Suprapubic skin (tissue), 4 donors: ENCODE results near the gene CNOT1. TPM values are rescaled to one million over a fixed set of nuclear protein-coding genes. Genes with fewer than 3 reads are reported as not detected.

Experiments used
- DNase-seq, 2 donors: peaks; one replicate each; pipeline ENCODE4 v3.0.0-alpha.2; 2019; ENCODE audit warnings: low spot score in 2 of 2
- H3K27ac ChIP-seq: fragments of 200-600 bp; sonication (generic); one replicate; pipeline ENCODE4 v1.5.1; 2019
- H3K27me3 ChIP-seq: fragments of 200-600 bp; sonication (generic); one replicate; pipeline ENCODE4 v1.5.1; 2019
- H3K36me3 ChIP-seq: fragments of 200-600 bp; sonication (generic); one replicate; pipeline ENCODE4 v1.5.1; 2019
- H3K4me1 ChIP-seq: fragments of 200-600 bp; sonication (generic); one replicate; pipeline ENCODE4 v1.5.1; 2019
- H3K4me3 ChIP-seq: fragments of 200-600 bp; sonication (generic); one replicate; pipeline ENCODE4 v1.5.1; 2019; ENCODE audit warnings: mild to moderate bottlenecking
- H3K9me3 ChIP-seq: fragments of 200-600 bp; sonication (generic); one replicate; pipeline ENCODE4 v1.5.1; 2019
- EP300 ChIP-seq: sonication (generic); formaldehyde crosslinking; IDR thresholded peaks from one replicate; pipeline ENCODE4 v1.6.1; 2017; ENCODE audit warnings: antibody characterized with exemption
- POLR2A ChIP-seq, 2 donors: fragments of 450-650 bp; IDR thresholded peaks; one replicate each; pipeline ENCODE4 v1.6.1; 2017; ENCODE audit warnings: antibody characterized with exemption in 2 of 2, mild to moderate bottlenecking in 2 of 2, moderate library complexity in 2 of 2
- POLR2AphosphoS5 ChIP-seq, 3 donors: sonication (generic); formaldehyde crosslinking; IDR thresholded peaks; one replicate each; pipeline ENCODE4 v1.6.1; 2017; ENCODE audit warnings: antibody characterized with exemption in 3 of 3
- WGBS: methylation state at CpG from one replicate; pipeline ENCODE4 v1.1.5; 2018; 5-methylcytosine and 5-hydroxymethylcytosine counted together
- total RNA-seq, 4 donors: library from RNA; depleted of rRNA; stranded (reverse); fragments of >200 nt; gene quantifications; one replicate each; pipeline ENCODE4 v1.1.0, GENCODE V29; 2016
- TF ChIP-seq, protein P1 (sequence below), 2 donors: fragments of 200-600 bp in 1 of 2; fragments of 450-650 bp in 1 of 2; sonication (generic) in 1 of 2; IDR thresholded peaks; one replicate each; pipeline ENCODE4 v1.5.1; 2016 to 2019; ENCODE audit warnings: antibody characterized with exemption in 2 of 2, mild to moderate bottlenecking in 1 of 2, moderate library complexity in 1 of 2

The CNOT1 gene
- total RNA-seq, 4 donors from 2014 or later = 94.8 to 238 (median 143) TPM

DNA sequence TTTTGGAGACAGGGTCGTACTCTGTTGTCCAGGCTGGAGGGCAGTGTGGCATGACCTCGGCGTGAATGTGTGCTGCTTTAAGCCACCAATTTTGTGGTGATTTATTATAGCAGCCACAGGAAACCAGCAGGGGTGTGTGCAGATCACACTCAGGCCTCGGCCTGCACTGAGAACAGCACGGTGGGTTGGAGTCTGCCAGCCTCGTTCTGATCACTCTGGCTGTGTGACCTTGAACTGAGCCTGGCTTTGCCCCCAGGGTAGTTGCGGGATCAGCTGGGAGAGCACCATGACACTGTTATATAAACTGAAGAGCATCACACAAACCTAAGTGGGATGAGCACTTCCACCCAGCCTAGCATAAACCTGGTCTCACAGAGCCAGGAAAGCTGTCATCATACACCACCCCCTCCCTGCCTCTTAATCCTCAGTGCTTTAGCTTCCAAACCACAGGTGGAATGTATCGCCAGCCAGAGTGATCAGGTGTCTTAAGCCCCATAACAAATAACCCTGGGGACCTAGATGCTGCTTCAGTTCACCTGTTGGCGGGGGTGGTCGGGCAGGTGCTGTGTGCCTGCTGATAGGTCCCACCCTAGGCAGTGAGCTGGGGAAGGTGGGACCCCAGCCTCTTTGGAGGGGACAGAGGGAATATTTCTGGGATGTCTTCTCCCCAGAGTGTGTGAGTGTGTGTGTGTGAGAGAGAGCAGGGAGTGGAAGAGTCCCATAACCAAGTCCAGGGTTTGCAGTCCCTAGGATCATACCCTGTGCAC, 158.2 kb downstream of the CNOT1 start:
- no peak for DNase-seq
- Histone ChIP-seq H3K36me3 (no peaks in the 10 kb centered on the region), H3K27me3 (peaks cover 14% of the 10 kb centered on the region), H3K27ac (no peak overlapping the region), H3K9me3 (no peaks in the 10 kb centered on the region), H3K4me1 (no peaks in the 10 kb centered on the region), H3K4me3 (no peak overlapping the region)
- 60% methylated on average over 7 of the region's 10 CpGs for WGBS
- TF ChIP-seq POLR2A (IDR thresholded peaks at IDR 0.05) (no peak), EP300 (no peak), POLR2AphosphoS5 (IDR thresholded peaks at IDR 0.05) (no peak)
- TF ChIP-seq, protein P1, sequence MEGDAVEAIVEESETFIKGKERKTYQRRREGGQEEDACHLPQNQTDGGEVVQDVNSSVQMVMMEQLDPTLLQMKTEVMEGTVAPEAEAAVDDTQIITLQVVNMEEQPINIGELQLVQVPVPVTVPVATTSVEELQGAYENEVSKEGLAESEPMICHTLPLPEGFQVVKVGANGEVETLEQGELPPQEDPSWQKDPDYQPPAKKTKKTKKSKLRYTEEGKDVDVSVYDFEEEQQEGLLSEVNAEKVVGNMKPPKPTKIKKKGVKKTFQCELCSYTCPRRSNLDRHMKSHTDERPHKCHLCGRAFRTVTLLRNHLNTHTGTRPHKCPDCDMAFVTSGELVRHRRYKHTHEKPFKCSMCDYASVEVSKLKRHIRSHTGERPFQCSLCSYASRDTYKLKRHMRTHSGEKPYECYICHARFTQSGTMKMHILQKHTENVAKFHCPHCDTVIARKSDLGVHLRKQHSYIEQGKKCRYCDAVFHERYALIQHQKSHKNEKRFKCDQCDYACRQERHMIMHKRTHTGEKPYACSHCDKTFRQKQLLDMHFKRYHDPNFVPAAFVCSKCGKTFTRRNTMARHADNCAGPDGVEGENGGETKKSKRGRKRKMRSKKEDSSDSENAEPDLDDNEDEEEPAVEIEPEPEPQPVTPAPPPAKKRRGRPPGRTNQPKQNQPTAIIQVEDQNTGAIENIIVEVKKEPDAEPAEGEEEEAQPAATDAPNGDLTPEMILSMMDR (IDR thresholded peaks at IDR 0.05) = no peak

Other genes starting within 250 kb of the CNOT1 start
- gene GINS3, start 237.4 kb downstream of the CNOT1 start, total RNA-seq = 1 to 10 TPM; 2.6 to 9.6 (median 6.8) TPM
- 10 to 100 TPM; 42.5 to 70.3 (median 50.7) TPM for gene NDRG4, start 129.7 kb downstream of the CNOT1 start, total RNA-seq
- 10 to 100 TPM; 42.6 to 71.8 (median 51.7) TPM for gene SETD6, start 114.3 kb downstream of the CNOT1 start, total RNA-seq
- 10 to 100 TPM in 3 of 4 donors, 1 to 10 TPM in 1; 8.9 to 14.5 (median 13.3) TPM for gene SLC38A7, start 54.9 kb upstream of the CNOT1 start, total RNA-seq
- gene GOT2, start 104.5 kb upstream of the CNOT1 start, total RNA-seq = 10 to 100 TPM; 44.9 to 92.5 (median 78.8) TPM